ENCODE data around the gene GARIN3.

Gene GARIN3

GRCh38 chr5:157161996-157162395 is 4.1 kb downstream of the GARIN3 start:
- Histone ChIP-seq H3K4me1 (ENCODE audit: control insufficient read depth, insufficient read depth, low read length) (no peaks in the 10 kb centered on the region), H3K27ac (ENCODE audit: extremely low read depth, low read depth, low read length) (no peak overlapping the region), H3K9me3 (ENCODE audit: control insufficient read depth, insufficient read depth, low read depth, low read length) (no peaks in the 10 kb centered on the region), H3K36me3 (ENCODE audit: control insufficient read depth in 2 of 2, insufficient read depth in 1 of 2, low read length in 2 of 2) (no peaks in the 10 kb centered on the region), H3K4me3 (ENCODE audit: low read depth, low read length) (no peak overlapping the region)
- POLR2A ChIA-PET = no interaction called here
- TF ChIP-seq ZNF596 (tag by site-specific recombination; IDR thresholded peaks at IDR 0.05) (no peak), ZNF274 (IDR thresholded peaks at IDR 0.05; ENCODE audit: low read length) (no peak), ZNF274 (tag by site-specific recombination; IDR thresholded peaks at IDR 0.05; ENCODE audit: borderline replicate concordance) (no peak)
- CTCF ChIA-PET = interaction anchor here (0.9 to 2.7 kb wide), 2 partner anchors 13 to 181 kb away, joined by 4 to 14 read pairs; no protein-coding TSS in a partner anchor

DNA sequence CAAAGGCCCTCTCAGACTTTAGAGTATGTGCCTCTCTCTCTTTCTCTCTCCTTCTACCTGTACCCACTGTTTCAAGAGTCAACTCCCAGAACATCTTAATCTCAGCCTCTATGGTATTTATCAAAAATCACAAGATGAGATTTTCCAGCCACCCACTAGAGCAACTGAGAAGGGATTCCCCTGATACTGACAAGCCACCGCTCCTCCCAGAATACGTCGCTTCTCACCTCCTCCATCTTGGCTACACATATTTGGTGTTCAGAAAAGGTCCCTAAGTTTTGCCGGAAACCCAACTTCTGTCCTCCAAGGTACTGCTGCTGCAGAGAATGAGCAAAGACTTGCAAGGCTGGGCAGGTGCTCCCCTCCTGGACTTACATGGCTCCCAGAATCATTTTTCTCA is 6.1 kb downstream of the GARIN3 start:
- H3K27ac ChIP-seq (ENCODE audit: extremely low read depth, low read depth, low read length) = no peak overlapping the region
- no peak for TF ChIP-seq ZFHX2 (tag by site-specific recombination; conservative IDR thresholded peaks at IDR 0.05)
- no peak for TF ChIP-seq ZNF558 (tag by site-specific recombination; IDR thresholded peaks at IDR 0.05)
- TF ChIP-seq ZNF624 (tag by site-specific recombination; IDR thresholded peaks at IDR 0.05) = no peak
- no peak for TF ChIP-seq ZNF302 (tag by site-specific recombination; IDR thresholded peaks at IDR 0.05; ENCODE audit: low read depth)
- no peak for TF ChIP-seq ZNF404 (tag by site-specific recombination; IDR thresholded peaks at IDR 0.05)
- TF ChIP-seq EGR2 (tag by site-specific recombination; IDR thresholded peaks at IDR 0.05; ENCODE audit: low read depth) = no peak
- ChIA-PET POLR2A (interaction anchor here (0.6 kb wide), 1 partner anchor 10 kb away, joined by 3 read pairs; no protein-coding TSS in a partner anchor), CTCF (no interaction called here)
- H3K4me3 ChIP-seq (ENCODE audit: low read depth, low read length) = no peak overlapping the region
- no peaks in the 10 kb centered on the region for H3K36me3 ChIP-seq (ENCODE audit: control insufficient read depth in 2 of 2, insufficient read depth in 1 of 2, low read length in 2 of 2)
- H3K9me3 ChIP-seq (ENCODE audit: control insufficient read depth, insufficient read depth, low read depth, low read length) = no peaks in the 10 kb centered on the region
- H3K4me1 ChIP-seq (ENCODE audit: control insufficient read depth, insufficient read depth, low read length) = no peaks in the 10 kb centered on the region

GRCh38 chr5:157159209-157159751 is 6.8 kb downstream of the GARIN3 start:
- TF ChIP-seq ZNF510 (tag by site-specific recombination; IDR thresholded peaks at IDR 0.05; ENCODE audit: insufficient replicate concordance) (no peak), ZNF26 (tag by site-specific recombination; IDR thresholded peaks at IDR 0.05) (no peak), MEIS1 (CRISPR knock-in tag; IDR thresholded peaks at IDR 0.05; ENCODE audit: borderline replicate concordance) (no peak), ZNF837 (tag by site-specific recombination; IDR thresholded peaks at IDR 0.05) (no peak), ZBTB17 (tag by site-specific recombination; IDR thresholded peaks at IDR 0.05) (no peak), ZNF335 (tag by site-specific recombination; conservative IDR thresholded peaks at IDR 0.05) (no peak), ZNF426 (tag by site-specific recombination; IDR thresholded peaks at IDR 0.05) (no peak), ZNF10 (tag by site-specific recombination; IDR thresholded peaks at IDR 0.05) (no peak), ZEB2 (tag by site-specific recombination; IDR thresholded peaks at IDR 0.05) (no peak), EGR2 (tag by site-specific recombination; IDR thresholded peaks at IDR 0.05; ENCODE audit: low read depth) (no peak), ZNF239 (tag by site-specific recombination; IDR thresholded peaks at IDR 0.05) (no peak), ZNF404 (tag by site-specific recombination; IDR thresholded peaks at IDR 0.05) (no peak), ZFP69B (tag by site-specific recombination; IDR thresholded peaks at IDR 0.05) (no peak), ZNF664 (tag by site-specific recombination; IDR thresholded peaks at IDR 0.05) (no peak), ZNF311 (tag by site-specific recombination; IDR thresholded peaks at IDR 0.05; ENCODE audit: borderline replicate concordance) (no peak), ZNF777 (tag by site-specific recombination; IDR thresholded peaks at IDR 0.05; ENCODE audit: borderline replicate concordance) (no peak)
- TF ChIP-seq, protein P1, sequence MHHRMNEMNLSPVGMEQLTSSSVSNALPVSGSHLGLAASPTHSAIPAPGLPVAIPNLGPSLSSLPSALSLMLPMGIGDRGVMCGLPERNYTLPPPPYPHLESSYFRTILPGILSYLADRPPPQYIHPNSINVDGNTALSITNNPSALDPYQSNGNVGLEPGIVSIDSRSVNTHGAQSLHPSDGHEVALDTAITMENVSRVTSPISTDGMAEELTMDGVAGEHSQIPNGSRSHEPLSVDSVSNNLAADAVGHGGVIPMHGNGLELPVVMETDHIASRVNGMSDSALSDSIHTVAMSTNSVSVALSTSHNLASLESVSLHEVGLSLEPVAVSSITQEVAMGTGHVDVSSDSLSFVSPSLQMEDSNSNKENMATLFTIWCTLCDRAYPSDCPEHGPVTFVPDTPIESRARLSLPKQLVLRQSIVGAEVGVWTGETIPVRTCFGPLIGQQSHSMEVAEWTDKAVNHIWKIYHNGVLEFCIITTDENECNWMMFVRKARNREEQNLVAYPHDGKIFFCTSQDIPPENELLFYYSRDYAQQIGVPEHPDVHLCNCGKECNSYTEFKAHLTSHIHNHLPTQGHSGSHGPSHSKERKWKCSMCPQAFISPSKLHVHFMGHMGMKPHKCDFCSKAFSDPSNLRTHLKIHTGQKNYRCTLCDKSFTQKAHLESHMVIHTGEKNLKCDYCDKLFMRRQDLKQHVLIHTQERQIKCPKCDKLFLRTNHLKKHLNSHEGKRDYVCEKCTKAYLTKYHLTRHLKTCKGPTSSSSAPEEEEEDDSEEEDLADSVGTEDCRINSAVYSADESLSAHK (tag by site-specific recombination; IDR thresholded peaks at IDR 0.05) = no peak
- TF ChIP-seq, protein P2, sequence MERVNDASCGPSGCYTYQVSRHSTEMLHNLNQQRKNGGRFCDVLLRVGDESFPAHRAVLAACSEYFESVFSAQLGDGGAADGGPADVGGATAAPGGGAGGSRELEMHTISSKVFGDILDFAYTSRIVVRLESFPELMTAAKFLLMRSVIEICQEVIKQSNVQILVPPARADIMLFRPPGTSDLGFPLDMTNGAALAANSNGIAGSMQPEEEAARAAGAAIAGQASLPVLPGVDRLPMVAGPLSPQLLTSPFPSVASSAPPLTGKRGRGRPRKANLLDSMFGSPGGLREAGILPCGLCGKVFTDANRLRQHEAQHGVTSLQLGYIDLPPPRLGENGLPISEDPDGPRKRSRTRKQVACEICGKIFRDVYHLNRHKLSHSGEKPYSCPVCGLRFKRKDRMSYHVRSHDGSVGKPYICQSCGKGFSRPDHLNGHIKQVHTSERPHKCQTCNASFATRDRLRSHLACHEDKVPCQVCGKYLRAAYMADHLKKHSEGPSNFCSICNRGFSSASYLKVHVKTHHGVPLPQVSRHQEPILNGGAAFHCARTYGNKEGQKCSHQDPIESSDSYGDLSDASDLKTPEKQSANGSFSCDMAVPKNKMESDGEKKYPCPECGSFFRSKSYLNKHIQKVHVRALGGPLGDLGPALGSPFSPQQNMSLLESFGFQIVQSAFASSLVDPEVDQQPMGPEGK (tag by site-specific recombination; IDR thresholded peaks at IDR 0.05) = no peak
- TF ChIP-seq, protein P3, sequence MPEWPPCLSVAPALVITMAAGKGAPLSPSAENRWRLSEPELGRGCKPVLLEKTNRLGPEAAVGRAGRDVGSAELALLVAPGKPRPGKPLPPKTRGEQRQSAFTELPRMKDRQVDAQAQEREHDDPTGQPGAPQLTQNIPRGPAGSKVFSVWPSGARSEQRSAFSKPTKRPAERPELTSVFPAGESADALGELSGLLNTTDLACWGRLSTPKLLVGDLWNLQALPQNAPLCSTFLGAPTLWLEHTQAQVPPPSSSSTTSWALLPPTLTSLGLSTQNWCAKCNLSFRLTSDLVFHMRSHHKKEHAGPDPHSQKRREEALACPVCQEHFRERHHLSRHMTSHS (tag by site-specific recombination; IDR thresholded peaks at IDR 0.05) = no peak
- H3K36me3 ChIP-seq (ENCODE audit: control insufficient read depth in 2 of 2, insufficient read depth in 1 of 2, low read length in 2 of 2) = no peaks in the 10 kb centered on the region
- ChIA-PET POLR2A (no interaction called here), CTCF (no interaction called here)
- H3K4me3 ChIP-seq (ENCODE audit: low read depth, low read length) = no peak overlapping the region
- no peaks in the 10 kb centered on the region for H3K9me3 ChIP-seq (ENCODE audit: control insufficient read depth, insufficient read depth, low read depth, low read length)
- H3K4me1 ChIP-seq (ENCODE audit: control insufficient read depth, insufficient read depth, low read length) = no peaks in the 10 kb centered on the region
- no peak overlapping the region for H3K27ac ChIP-seq (ENCODE audit: extremely low read depth, low read depth, low read length)

All from HEK293 (cell line).